Activated CD4-positive, alpha-beta T cell treated with anti-CD3 and anti-CD28 coated beads, Interleukin-2, amount 10 ng/mL, durations not matched to agents 7 days and 5 days (primary cell): ENCODE data around the gene SOX15. TPM values are rescaled to one million over a fixed set of nuclear protein-coding genes. Genes with fewer than 3 reads are reported as not detected.
"Not testable (repeated sequence)": the region's sequence is repeated elsewhere in the genome, so short reads cannot be mapped to it uniquely, and the experiment has no call there.

Experiments
- CTCF ChIA-PET: fragments of 350-600 bp; sonication (Branson Sonifier 250); formaldehyde crosslinking; loops from one replicate; lab custom pipeline; 2021; ENCODE audit warnings: antibody characterized with exemption; lab: Charles Lee
- POLR2A ChIA-PET: fragments of 350-600 bp; sonication (Branson Sonifier 250); formaldehyde crosslinking; loops from one replicate; lab custom pipeline; 2021; ENCODE audit warnings: antibody characterized with exemption; lab: Charles Lee
- DNase-seq: peaks from one replicate; pipeline ENCODE4 v3.0.0-alpha.2; 2020
- H3K27ac Mint-ChIP-seq: one replicate; pipeline ENCODE4 v1.8.0; 2021; ENCODE audit warnings: mild to moderate bottlenecking, moderate library complexity, mixed read lengths
- H3K27me3 Mint-ChIP-seq: one replicate; pipeline ENCODE4 v1.8.0; 2021; ENCODE audit warnings: mixed read lengths
- H3K36me3 Mint-ChIP-seq: one replicate; pipeline ENCODE4 v1.8.0; 2021; ENCODE audit warnings: low read depth, mixed read lengths
- H3K4me1 Mint-ChIP-seq: one replicate; pipeline ENCODE4 v1.8.0; 2021; ENCODE audit warnings: mixed read lengths
- H3K4me3 Mint-ChIP-seq: one replicate; pipeline ENCODE4 v1.8.0; 2021; ENCODE audit warnings: mild to moderate bottlenecking, moderate library complexity, mixed read lengths
- H3K9me3 Mint-ChIP-seq: one replicate; pipeline ENCODE4 v1.8.0; 2021; ENCODE audit warnings: mixed read lengths
- total RNA-seq, 2 experiments: library from RNA; stranded (reverse); gene quantifications; one replicate each; pipeline ENCODE4 v1.2.3, GENCODE V29; 2021

Gene SOX15
- total RNA-seq, 2 experiments from 2014 or later = 0.57 to 0.71 TPM

DNA sequence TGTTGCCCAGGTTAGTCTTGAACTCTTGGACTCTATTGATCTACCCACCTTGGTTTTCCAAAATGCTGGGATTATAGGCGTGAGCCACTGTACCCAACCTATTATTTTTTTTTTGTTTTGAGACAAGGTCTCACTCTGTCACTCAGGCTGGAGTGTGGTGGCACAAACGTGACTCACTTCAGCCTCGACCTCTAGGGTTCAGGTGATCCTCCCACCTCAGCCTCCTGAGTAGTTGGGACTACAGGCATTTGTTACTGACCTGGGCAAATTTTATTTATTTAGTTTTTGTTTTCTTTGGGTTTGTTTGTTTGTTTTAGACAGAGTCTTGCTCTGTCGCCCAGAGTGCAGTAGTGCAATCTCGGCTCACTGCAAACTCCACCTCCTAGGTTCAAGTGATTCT, 33.8 kb upstream of the SOX15 start:
- H3K27ac Mint-ChIP-seq = no peak overlapping the region
- POLR2A ChIA-PET = no interaction called here
- peaks cover 14% of the 10 kb centered on the region for H3K4me1 Mint-ChIP-seq
- no peak overlapping the region for H3K4me3 Mint-ChIP-seq
- DNase-seq = no peak
- H3K36me3 Mint-ChIP-seq = peaks cover 4% of the 10 kb centered on the region
- no peaks in the 10 kb centered on the region for H3K27me3 Mint-ChIP-seq
- no peaks in the 10 kb centered on the region for H3K9me3 Mint-ChIP-seq
- CTCF ChIA-PET = interaction anchor here (0.8 to 1.6 kb wide), 2 partner anchors 35 to 64 kb away, joined by 4 read pairs; no protein-coding TSS in a partner anchor

- CTCF ChIA-PET = interaction anchor here (0.7 to 1.1 kb wide), 4 partner anchors 9 to 67 kb away, joined by 3 read pairs; no protein-coding TSS in a partner anchor
- no peak overlapping the region for H3K4me3 Mint-ChIP-seq
- no peaks in the 10 kb centered on the region for H3K4me1 Mint-ChIP-seq
- no peaks in the 10 kb centered on the region for H3K9me3 Mint-ChIP-seq
- DNase-seq = no peak
- no peak overlapping the region for H3K27ac Mint-ChIP-seq
- H3K36me3 Mint-ChIP-seq = no peaks in the 10 kb centered on the region
- H3K27me3 Mint-ChIP-seq = no peaks in the 10 kb centered on the region
- POLR2A ChIA-PET = interaction anchor here (0.6 kb wide), 1 partner anchor 321 kb away, joined by 7 read pairs; no protein-coding TSS in a partner anchor
Measured at GRCh38 chr17:7620835-7621234, 30.9 kb upstream of the SOX15 start.

- ChIA-PET POLR2A (no interaction called here), CTCF (interaction anchor here (1.0 to 1.1 kb wide), 2 partner anchors 9 to 49 kb away, joined by 3 to 5 read pairs; partner anchors contain the start of gene SAT2)
Measured at GRCh38 chr17:7618608-7619007, 28.7 kb upstream of the SOX15 start.

DNA sequence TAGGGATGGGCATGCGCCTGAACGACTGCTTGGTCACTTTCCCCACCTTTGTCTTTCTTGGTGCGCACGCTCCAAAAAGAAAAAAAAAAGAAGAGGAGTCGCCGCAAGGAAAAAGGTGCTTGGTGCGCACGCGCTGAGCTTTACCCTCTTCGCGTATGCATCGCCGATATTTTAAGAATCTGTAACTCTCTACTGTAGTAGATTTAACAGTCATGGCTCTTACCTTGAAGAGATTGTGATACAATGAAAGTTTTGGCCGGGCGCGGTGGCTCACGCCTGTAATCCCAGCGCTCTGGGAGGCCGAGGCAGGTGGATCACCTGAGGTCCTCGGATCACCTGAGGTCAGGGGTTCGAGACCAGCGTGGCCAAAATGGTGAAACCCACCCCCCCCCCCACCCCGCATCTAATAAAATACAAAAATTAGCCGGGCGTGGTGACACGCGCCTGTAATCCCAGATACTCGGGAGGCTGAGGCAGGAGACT, 25.4 kb upstream of the SOX15 start:
- no peaks in the 10 kb centered on the region for H3K27me3 Mint-ChIP-seq
- H3K4me1 Mint-ChIP-seq = peaks cover 31% of the 10 kb centered on the region
- H3K27ac Mint-ChIP-seq = peak overlapping the region; percentile 96
- H3K36me3 Mint-ChIP-seq = peaks cover 10% of the 10 kb centered on the region
- no peaks in the 10 kb centered on the region for H3K9me3 Mint-ChIP-seq
- peak overlapping the region; percentile 83 for H3K4me3 Mint-ChIP-seq
- POLR2A ChIA-PET = interaction anchor here (0.6 to 1.4 kb wide), 4 partner anchors 35 to 575 kb away, joined by 3 to 6 read pairs (median 4); partner anchors contain the start of genes ATP1B2, BORCS6 and TP53
- CTCF ChIA-PET = interaction anchor here (0.6 to 2.4 kb wide), 16 partner anchors 12 to 747 kb away, joined by 3 to 12 read pairs (median 3); partner anchors contain the start of genes ATP1B2, SAT2, SLC16A13 and SOX15
- no peak for DNase-seq

More at GRCh38 chr17:7618608-7619007, 28.7 kb upstream of the SOX15 start:
- DNase-seq = no peak
- Mint-ChIP-seq H3K27ac (no peak overlapping the region), H3K4me3 (no peak overlapping the region), H3K27me3 (no peaks in the 10 kb centered on the region), H3K9me3 (no peaks in the 10 kb centered on the region), H3K4me1 (peaks cover 6% of the 10 kb centered on the region), H3K36me3 (no peaks in the 10 kb centered on the region)

DNA sequence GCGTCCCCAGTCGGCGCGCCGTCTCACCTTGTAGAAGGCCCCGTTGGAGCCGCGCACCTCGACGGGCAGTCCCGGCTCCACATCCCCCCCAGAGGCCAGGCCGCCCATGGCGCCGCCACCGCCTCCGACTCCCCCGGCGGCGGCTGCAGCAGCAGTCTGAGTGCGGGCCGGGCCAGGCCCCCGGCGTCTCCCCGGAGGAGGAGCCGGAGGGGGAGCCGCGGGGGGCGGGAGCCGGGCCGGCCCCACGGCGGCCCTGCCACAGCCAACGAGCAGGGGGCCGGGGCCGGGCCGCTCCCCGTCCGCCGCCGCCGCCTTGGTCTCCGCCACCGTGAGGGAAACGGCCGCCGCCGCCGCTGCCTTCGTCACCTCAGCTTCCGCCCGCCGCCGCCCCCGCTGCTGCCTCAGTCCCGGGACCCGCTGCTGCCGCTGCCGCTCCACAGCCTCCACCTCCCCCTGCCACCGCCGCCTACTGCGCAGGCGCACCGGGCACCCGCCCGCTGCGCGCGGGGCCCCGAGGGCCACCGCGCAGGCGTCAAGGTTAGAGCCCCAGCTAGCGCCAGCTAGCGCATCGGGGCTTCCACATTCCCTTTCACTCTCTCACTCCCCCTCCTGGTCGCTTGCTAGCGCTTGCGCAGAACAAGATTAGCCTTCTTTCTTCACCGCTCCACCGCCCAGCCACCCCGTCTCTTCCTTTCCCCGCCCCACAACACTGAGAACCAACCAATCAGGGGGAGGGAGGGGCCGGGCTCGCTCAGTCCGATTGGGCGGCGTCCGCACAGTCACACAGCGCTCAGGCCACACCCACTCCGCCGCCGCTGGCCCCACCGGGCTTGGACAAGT, 24.8 kb upstream of the SOX15 start, which contains the start of gene FXR2:
Gene FXR2 (minus strand): TSS at position 473 of the 840 bp plus-strand sequence. CDS start 365 bp downstream, at position 108.
- DNase-seq = peak; percentile 100
- H3K27me3 Mint-ChIP-seq = no peaks in the 10 kb centered on the region
- POLR2A ChIA-PET = interaction anchor here (0.6 to 1.4 kb wide), 3 partner anchors 36 to 73 kb away, joined by 3 to 6 read pairs (median 4); partner anchors contain the start of genes ATP1B2 and TP53
- peak within 1 kb of the TSS; percentile 96 for H3K27ac Mint-ChIP-seq
- CTCF ChIA-PET = interaction anchor here (0.6 to 2.4 kb wide), 18 partner anchors 13 to 704 kb away, joined by 3 to 12 read pairs (median 3); partner anchors contain the start of genes ATP1B2, MPDU1, SAT2 and TMEM102
- H3K9me3 Mint-ChIP-seq = no peaks in the 10 kb centered on the region
- H3K4me3 Mint-ChIP-seq = peak within 1 kb of the TSS; percentile 83
- H3K36me3 Mint-ChIP-seq = peaks cover 10% of the 10 kb centered on the region
- peaks cover 31% of the 10 kb centered on the region for H3K4me1 Mint-ChIP-seq

DNA sequence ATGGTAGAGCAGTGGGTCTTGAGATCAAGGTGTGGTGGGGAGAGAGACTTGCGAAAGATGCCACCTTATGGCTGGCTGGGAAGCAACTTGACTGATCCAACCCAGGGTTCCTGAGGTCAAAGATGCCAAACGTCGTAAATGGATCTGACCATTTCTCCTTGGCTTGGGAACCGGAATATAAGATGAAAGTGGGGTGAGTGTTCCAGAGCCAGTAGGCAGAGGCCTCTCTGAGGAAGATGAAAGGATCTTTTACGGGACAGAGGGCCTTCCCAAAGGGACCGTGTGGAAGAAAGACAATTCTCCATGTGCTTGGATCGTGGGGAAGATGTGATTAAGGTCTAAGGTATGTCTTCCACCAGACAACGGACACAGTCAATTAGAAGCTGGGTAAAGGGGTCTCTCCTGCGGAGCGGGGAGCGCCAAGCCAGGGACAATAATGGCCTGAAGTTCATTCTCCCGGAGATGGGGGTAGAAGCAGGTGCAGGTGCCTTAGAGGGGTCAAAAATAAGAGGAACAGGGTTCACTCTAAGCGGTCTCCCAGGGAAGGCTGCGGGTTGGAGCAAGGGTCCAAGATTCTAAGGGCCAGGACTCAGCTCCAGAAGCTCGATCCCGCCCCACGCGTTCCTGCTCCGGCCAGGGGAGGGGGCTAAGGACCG, 24.0 kb upstream of the SOX15 start:
- H3K4me3 Mint-ChIP-seq = peak overlapping the region; percentile 83
- DNase-seq = no peak
- ChIA-PET POLR2A (no interaction called here), CTCF (interaction anchor here (1.0 to 2.4 kb wide), 6 partner anchors 14 to 178 kb away, joined by 3 to 12 read pairs (median 4); partner anchors contain the start of genes MPDU1, SAT2, TMEM102 and TP53)
- H3K9me3 Mint-ChIP-seq = no peaks in the 10 kb centered on the region
- peak overlapping the region; percentile 79 for H3K27ac Mint-ChIP-seq
- H3K4me1 Mint-ChIP-seq = peaks cover 35% of the 10 kb centered on the region
- peaks cover 10% of the 10 kb centered on the region for H3K36me3 Mint-ChIP-seq
- no peaks in the 10 kb centered on the region for H3K27me3 Mint-ChIP-seq

DNA sequence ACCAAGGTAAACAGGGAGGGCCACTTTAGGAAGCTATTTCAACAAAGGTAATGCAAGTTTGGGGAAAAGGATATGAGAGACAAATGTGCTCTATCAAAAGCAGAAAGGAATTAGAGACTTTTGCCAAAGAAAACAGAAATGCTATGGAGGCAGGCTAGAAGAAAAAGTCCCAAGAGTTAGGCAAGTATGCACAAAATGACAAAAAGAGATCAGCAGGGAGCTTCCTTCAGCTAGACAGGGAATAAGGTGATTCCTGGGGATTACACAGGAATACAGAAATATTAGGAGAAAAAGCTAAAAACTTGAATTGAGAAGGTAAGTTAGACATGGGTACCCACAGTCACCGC, 22.4 kb upstream of the SOX15 start:
- CTCF ChIA-PET = interaction anchor here (0.6 to 1.9 kb wide), 4 partner anchors 9 to 96 kb away, joined by 3 to 6 read pairs (median 3); partner anchors contain the start of gene SENP3
- POLR2A ChIA-PET = no interaction called here
- Mint-ChIP-seq H3K36me3 (peaks cover 10% of the 10 kb centered on the region), H3K4me1 (peaks cover 35% of the 10 kb centered on the region), H3K27ac (no peak overlapping the region), H3K27me3 (no peaks in the 10 kb centered on the region), H3K4me3 (peak overlapping the region; percentile 9), H3K9me3 (no peaks in the 10 kb centered on the region)
- no peak for DNase-seq

DNA sequence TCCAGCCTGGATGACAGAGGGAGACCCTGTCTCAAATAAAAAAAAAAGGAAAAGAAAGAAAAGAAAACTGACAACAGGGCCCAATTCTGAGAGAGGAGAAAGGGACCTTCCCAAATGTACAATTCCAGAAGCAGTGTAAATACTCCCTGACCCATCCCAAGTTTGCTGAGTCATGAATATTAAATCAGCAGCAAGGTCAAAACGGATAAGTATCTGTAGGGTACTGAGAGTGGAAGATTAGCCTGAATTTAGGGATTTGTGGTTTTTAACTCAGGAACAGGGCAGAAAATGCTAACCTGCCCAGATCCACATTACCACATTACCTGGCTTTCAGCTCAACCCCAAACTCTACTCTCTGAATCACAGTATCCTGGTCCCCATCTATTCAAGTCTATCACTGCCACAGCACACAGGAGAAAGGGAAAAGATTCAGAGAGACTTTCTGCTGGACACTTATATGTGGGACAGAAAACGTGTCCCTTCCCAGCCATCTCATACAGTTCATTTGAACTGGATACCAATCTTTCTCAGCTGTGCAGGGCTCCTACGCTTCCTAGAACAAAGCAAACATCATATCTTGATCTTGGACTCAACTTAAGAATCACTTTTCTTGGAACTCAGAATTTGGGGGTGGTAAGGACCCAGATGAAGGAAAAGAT, 21.9 kb upstream of the SOX15 start:
- Mint-ChIP-seq H3K36me3 (peaks cover 10% of the 10 kb centered on the region), H3K27ac (no peak overlapping the region), H3K27me3 (no peaks in the 10 kb centered on the region), H3K4me3 (no peak overlapping the region), H3K4me1 (peaks cover 35% of the 10 kb centered on the region), H3K9me3 (no peaks in the 10 kb centered on the region)
- POLR2A ChIA-PET = no interaction called here
- CTCF ChIA-PET = interaction anchor here (0.6 to 1.9 kb wide), 7 partner anchors 9 to 498 kb away, joined by 3 to 6 read pairs (median 3); partner anchors contain the start of gene SENP3
- DNase-seq = no peak

- Mint-ChIP-seq H3K9me3 (no peaks in the 10 kb centered on the region), H3K4me3 (no peak overlapping the region), H3K27ac (no peak overlapping the region), H3K4me1 (peaks cover 35% of the 10 kb centered on the region), H3K36me3 (peaks cover 15% of the 10 kb centered on the region), H3K27me3 (no peaks in the 10 kb centered on the region)
- ChIA-PET CTCF (interaction anchor here (1.3 to 1.9 kb wide), 2 partner anchors 10 to 50 kb away, joined by 3 to 6 read pairs; partner anchors contain the start of gene SENP3), POLR2A (no interaction called here)
- no peak for DNase-seq
Measured at GRCh38 chr17:7610641-7611040, 20.7 kb upstream of the SOX15 start.

- Mint-ChIP-seq H3K4me1 (peaks cover 9% of the 10 kb centered on the region), H3K27me3 (no peaks in the 10 kb centered on the region)
Measured at GRCh38 chr17:7606280-7606679, 16.4 kb upstream of the SOX15 start.

GRCh38 chr17:7597561-7597960, 7.7 kb upstream of the SOX15 start:
- CTCF ChIA-PET = not testable (repeated sequence)
- peaks cover 46% of the 10 kb centered on the region for H3K36me3 Mint-ChIP-seq

More at GRCh38 chr17:7606280-7606679, 16.4 kb upstream of the SOX15 start:
- H3K9me3 Mint-ChIP-seq = no peaks in the 10 kb centered on the region
- DNase-seq = no peak
- peaks cover 30% of the 10 kb centered on the region for H3K36me3 Mint-ChIP-seq
- H3K27ac Mint-ChIP-seq = no peak overlapping the region
- POLR2A ChIA-PET = no interaction called here
- no peak overlapping the region for H3K4me3 Mint-ChIP-seq
- CTCF ChIA-PET = no interaction called here

More at GRCh38 chr17:7597561-7597960, 7.7 kb upstream of the SOX15 start:
- H3K9me3 Mint-ChIP-seq, DNase-seq, H3K27me3 Mint-ChIP-seq, H3K27ac Mint-ChIP-seq, POLR2A ChIA-PET, H3K4me1 Mint-ChIP-seq, H3K4me3 Mint-ChIP-seq: not testable (repeated sequence)
